Neural cell (in vitro differentiated cells): Measurements from ENCODE around the gene CCDC179. TPM values are rescaled to one million over a fixed set of nuclear protein-coding genes. Genes with fewer than 3 reads are reported as not detected.

ENCODE experiments used
- H2AFZ ChIP-seq: fragments of 200-600, 300-800 bp; sonication (generic), shearing (Covaris generic); 2 replicates; pipeline ENCODE4 v1.6.0; 2014; ENCODE audit warnings: low read depth, mild to moderate bottlenecking, antibody characterized with exemption, low read length, moderate library complexity
- H3F3A ChIP-seq: fragments of 200-600 bp; shearing (Covaris generic); 2 replicates; pipeline ENCODE4 v1.6.1; 2016; ENCODE audit warnings: mild to moderate bottlenecking, moderate library complexity, mixed read lengths, antibody characterized with exemption, low read length; ENCODE audit not compliant: insufficient read depth, poor library complexity, severe bottlenecking
- H3K27ac ChIP-seq: fragments of 200-600, 300-800 bp; sonication (generic), shearing (Covaris generic); 2 replicates; pipeline ENCODE4 v1.5.1; 2014; ENCODE audit warnings: mild to moderate bottlenecking, low read length, moderate library complexity
- H3K27me3 ChIP-seq: fragments of 300-800, 200-600 bp; sonication (generic), shearing (Covaris generic); 2 replicates; pipeline ENCODE4 v1.6.0; 2014; ENCODE audit warnings: mild to moderate bottlenecking, low read depth, low read length, moderate library complexity; ENCODE audit not compliant: insufficient read depth
- H3K36me3 ChIP-seq: fragments of 300-800, 200-600 bp; sonication (generic), shearing (Covaris generic); 2 replicates; pipeline ENCODE4 v1.5.1; 2014; ENCODE audit warnings: mild to moderate bottlenecking, antibody characterized with exemption, low read length, moderate library complexity; ENCODE audit not compliant: insufficient read depth
- H3K4me2 ChIP-seq: fragments of 300-800, 200-600 bp; sonication (generic), shearing (Covaris generic); 2 replicates; pipeline ENCODE4 v1.6.0; 2014; ENCODE audit warnings: mild to moderate bottlenecking, low read length
- H3K4me3 ChIP-seq: fragments of 300-800, 200-600 bp; sonication (generic), shearing (Covaris generic); 2 replicates; pipeline ENCODE4 v1.5.1; 2014; ENCODE audit warnings: mild to moderate bottlenecking, low read length, moderate library complexity
- H3K79me2 ChIP-seq: fragments of 200-600 bp; shearing (Covaris generic); replicated peaks from 2 replicates; pipeline ENCODE4 v1.6.0; 2014; ENCODE audit warnings: mild to moderate bottlenecking, low read length, moderate library complexity; ENCODE audit not compliant: insufficient read depth
- H3K9ac ChIP-seq: fragments of 300-800, 200-600 bp; sonication (generic), shearing (Covaris generic); 2 replicates; pipeline ENCODE4 v1.6.1; 2016; ENCODE audit warnings: mild to moderate bottlenecking, low read length, mixed read lengths
- H3K9me2 ChIP-seq: fragments of 200-600 bp; shearing (Covaris generic); 2 replicates; pipeline ENCODE4 v1.6.1; 2016; ENCODE audit warnings: mild to moderate bottlenecking, low read length, mixed read lengths; ENCODE audit not compliant: insufficient read depth
- H3K9me3 ChIP-seq: fragments of 200-600, 300-800 bp; sonication (generic), shearing (Covaris generic); 2 replicates; pipeline ENCODE4 v1.6.1; 2016; ENCODE audit warnings: mild to moderate bottlenecking, mixed run types, low read length, moderate library complexity, mixed read lengths
- H4K20me1 ChIP-seq: fragments of 200-600 bp; shearing (Covaris generic); 2 replicates; pipeline ENCODE4 v1.6.1; 2016; ENCODE audit warnings: mild to moderate bottlenecking, mixed run types; ENCODE audit not compliant: insufficient read depth
- CTCF ChIP-seq: fragments of 450-650 bp; IDR thresholded peaks from 2 replicates; pipeline ENCODE4 v1.5.1; 2014; ENCODE audit warnings: antibody characterized with exemption, mild to moderate bottlenecking, moderate library complexity; ENCODE audit not compliant: poor library complexity, severe bottlenecking
- EP300 ChIP-seq: fragments of 450-650 bp; conservative IDR thresholded peaks from 2 replicates; pipeline ENCODE4 v1.6.1; 2014; ENCODE audit warnings: antibody characterized with exemption, mild to moderate bottlenecking, moderate library complexity; ENCODE audit not compliant: poor library complexity, severe bottlenecking
- EZH2 ChIP-seq: fragments of 200-600, 300-800 bp; shearing (Covaris generic), sonication (generic); IDR thresholded peaks from 2 replicates; pipeline ENCODE4 v1.6.1; 2014; ENCODE audit warnings: antibody characterized with exemption, low read length, borderline replicate concordance, mild to moderate bottlenecking; ENCODE audit not compliant: insufficient read depth, poor library complexity, severe bottlenecking
- MXI1 ChIP-seq: fragments of 450-650 bp; conservative IDR thresholded peaks from 2 replicates; pipeline ENCODE4 v1.6.1; 2014; ENCODE audit warnings: antibody characterized with exemption, mild to moderate bottlenecking; ENCODE audit not compliant: poor library complexity, severe bottlenecking
- POLR2AphosphoS5 ChIP-seq: IDR thresholded peaks from 2 replicates; pipeline ENCODE4 v1.6.1; 2012
- RAD21 ChIP-seq: fragments of 450-650 bp; conservative IDR thresholded peaks from 2 replicates; pipeline ENCODE4 v1.6.1; 2014; ENCODE audit warnings: antibody characterized with exemption, mild to moderate bottlenecking, moderate library complexity
- REST ChIP-seq: IDR thresholded peaks from 2 replicates; pipeline ENCODE4 v1.6.1; 2012; ENCODE audit warnings: borderline replicate concordance
- SMC3 ChIP-seq: fragments of 450-650 bp; conservative IDR thresholded peaks from 2 replicates; pipeline ENCODE4 v1.6.1; 2014; ENCODE audit warnings: antibody characterized with exemption, mild to moderate bottlenecking, moderate library complexity; ENCODE audit not compliant: poor library complexity
- TAF1 ChIP-seq: IDR thresholded peaks from 2 replicates; pipeline ENCODE4 v1.6.1; 2012; ENCODE audit warnings: low read depth
- polyA minus RNA-seq: library from RNA; depleted of rRNA, polyadenylated mRNA; stranded (reverse); fragments of >200 nt; gene quantifications from 2 replicates; pipeline ENCODE4 v1.2.3, GENCODE V29; 2014
- polyA plus RNA-seq: library from polyadenylated mRNA; depleted of rRNA; stranded (reverse); fragments of >200 nt; gene quantifications from 2 replicates; pipeline ENCODE4 v1.2.3, GENCODE V29; 2014

Gene CCDC179
- polyA plus RNA-seq: not detected in 2 replicates
- polyA minus RNA-seq: not detected in 2 replicates

- Histone ChIP-seq H3K9ac (no peak within 1 kb of the TSS), H3K9me3 (no peaks in the 10 kb centered on the region), H3K79me2 (no peaks in the 10 kb centered on the region), H4K20me1 (no peaks in the 10 kb centered on the region), H3F3A (no peaks in the 10 kb centered on the region), H3K27me3 (no peaks in the 10 kb centered on the region), H2AFZ (no peak within 1 kb of the TSS), H3K9me2 (no peaks in the 10 kb centered on the region), H3K4me3 (no peak within 1 kb of the TSS), H3K4me2 (no peak within 1 kb of the TSS), H3K27ac (no peak within 1 kb of the TSS), H3K36me3 (no peaks in the 10 kb centered on the region)
- TF ChIP-seq EZH2 (no peak), RAD21 (no peak), TAF1 (no peak), REST (no peak), POLR2AphosphoS5 (no peak)
These were observed at the start of gene CCDC179 for GRCh38 chr11:22860241-22860640. TSS of gene CCDC179 (minus strand) at chr11:22860474. CDS start at chr11:22860421, 53 bp downstream.

GRCh38 chr11:22903782-22904181, 43.5 kb upstream of the CCDC179 start:
- H3K9me3 ChIP-seq: no peaks in the 10 kb centered on the region
- H2AFZ ChIP-seq: no peak overlapping the region
- H3K9me2 ChIP-seq: no peaks in the 10 kb centered on the region
- H3K79me2 ChIP-seq: no peaks in the 10 kb centered on the region
- no peak overlapping the region for H3K4me2 ChIP-seq
- H3K27me3 ChIP-seq: no peaks in the 10 kb centered on the region
- H4K20me1 ChIP-seq: no peaks in the 10 kb centered on the region
- no peak for TF ChIP-seq SMC3
- TF ChIP-seq CTCF: no peak
- no peak for TF ChIP-seq TAF1
- TF ChIP-seq EP300: no peak
- TF ChIP-seq EZH2: no peak
- no peak for TF ChIP-seq MXI1
- no peak for TF ChIP-seq RAD21
- no peak for TF ChIP-seq REST
- no peak for TF ChIP-seq POLR2AphosphoS5
- no peak overlapping the region for H3K4me3 ChIP-seq
- no peak overlapping the region for H3K9ac ChIP-seq
- H3K27ac ChIP-seq: no peak overlapping the region
- H3K36me3 ChIP-seq: no peaks in the 10 kb centered on the region
- H3F3A ChIP-seq: no peaks in the 10 kb centered on the region
